Bronchial epithelial cell (primary cell): ENCODE results near the gene CELSR1. TPM values are rescaled to one million over a fixed set of nuclear protein-coding genes. Genes with fewer than 3 reads are reported as not detected.

ENCODE experiments used
- DNase-seq: peaks from one replicate; pipeline ENCODE4 v3.0.0-alpha.2; 2010; ENCODE audit warnings: low read depth
- FAIRE-seq: peaks from 2 replicates; lab custom pipeline; 2011; peaks lifted over from hg19 to GRCh38; lab: Jason Lieb, UNC
- H3K27me3 ChIP-seq: 2 replicates; pipeline ENCODE4 v1.5.1; 2011; ENCODE audit warnings: low read length; ENCODE audit not compliant: control insufficient read depth, insufficient read depth
- H3K36me3 ChIP-seq: 2 replicates; pipeline ENCODE4 v1.5.1; 2011; ENCODE audit warnings: low read length; ENCODE audit not compliant: control insufficient read depth, insufficient read depth
- H3K4me3 ChIP-seq: 2 replicates; pipeline ENCODE4 v1.5.1; 2011; ENCODE audit warnings: mild to moderate bottlenecking, low read depth, low read length, control low read depth
- total RNA-seq: library from RNA; depleted of rRNA; stranded (reverse); fragments of >200 nt; gene quantifications from 2 replicates; pipeline ENCODE4 v1.2.1, GENCODE V29; 2014
- TF ChIP-seq, protein P1 (sequence below): IDR thresholded peaks from 2 replicates; pipeline ENCODE4 v1.5.1; 2011; ENCODE audit warnings: mild to moderate bottlenecking, moderate library complexity, low read length, control low read depth, inconsistent platforms; ENCODE audit not compliant: insufficient read depth, severe bottlenecking

CELSR1 gene
- total RNA-seq, 1 donor from 2014 or later = 39.0 TPM

DNA sequence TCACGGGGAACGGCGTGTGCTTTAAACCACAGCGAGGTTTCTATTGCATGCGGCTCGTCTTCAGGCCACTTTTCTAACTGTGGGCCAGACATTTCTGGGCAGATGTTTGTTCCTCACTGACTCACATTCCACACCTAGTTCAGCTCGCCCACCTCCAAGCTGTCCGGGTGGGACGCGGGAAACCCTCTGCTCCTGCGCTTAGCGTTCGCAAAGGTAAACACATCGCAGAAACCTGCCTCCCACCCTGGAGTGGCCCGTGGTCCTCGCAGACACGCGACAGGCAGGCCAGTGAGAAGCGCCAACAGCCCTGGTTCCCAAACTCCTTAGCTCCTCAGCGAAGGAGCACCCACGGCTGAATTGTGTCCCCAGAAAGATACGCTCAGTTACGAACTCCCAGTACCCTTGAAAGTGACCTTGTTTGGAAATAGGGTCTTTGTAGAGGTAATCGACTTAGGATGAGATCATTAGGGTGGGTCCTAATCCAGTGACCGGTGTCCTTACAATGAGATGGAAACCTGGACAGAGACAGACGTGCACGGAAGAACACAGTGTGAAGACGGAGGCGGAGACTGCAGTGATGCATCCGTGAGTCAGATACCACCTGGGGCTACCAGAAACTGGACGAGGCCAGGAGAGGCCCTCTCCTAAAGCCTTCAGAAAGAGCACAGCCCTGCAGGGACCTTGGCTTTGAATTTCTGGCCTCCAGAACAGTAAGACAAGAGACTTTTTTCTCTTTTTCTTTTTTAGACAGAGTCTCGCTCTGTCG lies 82.7 kb downstream of the CELSR1 start:
- no peak overlapping the region for H3K4me3 ChIP-seq
- H3K27me3 ChIP-seq = no peaks in the 10 kb centered on the region
- peaks cover 18% of the 10 kb centered on the region for H3K36me3 ChIP-seq
- TF ChIP-seq, protein P1, sequence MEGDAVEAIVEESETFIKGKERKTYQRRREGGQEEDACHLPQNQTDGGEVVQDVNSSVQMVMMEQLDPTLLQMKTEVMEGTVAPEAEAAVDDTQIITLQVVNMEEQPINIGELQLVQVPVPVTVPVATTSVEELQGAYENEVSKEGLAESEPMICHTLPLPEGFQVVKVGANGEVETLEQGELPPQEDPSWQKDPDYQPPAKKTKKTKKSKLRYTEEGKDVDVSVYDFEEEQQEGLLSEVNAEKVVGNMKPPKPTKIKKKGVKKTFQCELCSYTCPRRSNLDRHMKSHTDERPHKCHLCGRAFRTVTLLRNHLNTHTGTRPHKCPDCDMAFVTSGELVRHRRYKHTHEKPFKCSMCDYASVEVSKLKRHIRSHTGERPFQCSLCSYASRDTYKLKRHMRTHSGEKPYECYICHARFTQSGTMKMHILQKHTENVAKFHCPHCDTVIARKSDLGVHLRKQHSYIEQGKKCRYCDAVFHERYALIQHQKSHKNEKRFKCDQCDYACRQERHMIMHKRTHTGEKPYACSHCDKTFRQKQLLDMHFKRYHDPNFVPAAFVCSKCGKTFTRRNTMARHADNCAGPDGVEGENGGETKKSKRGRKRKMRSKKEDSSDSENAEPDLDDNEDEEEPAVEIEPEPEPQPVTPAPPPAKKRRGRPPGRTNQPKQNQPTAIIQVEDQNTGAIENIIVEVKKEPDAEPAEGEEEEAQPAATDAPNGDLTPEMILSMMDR = no peak
- FAIRE-seq (peak; percentile 98), DNase-seq (peak; percentile 94)

- TF ChIP-seq, protein P1 = no peak
- FAIRE-seq = no peak
- no peaks in the 10 kb centered on the region for H3K27me3 ChIP-seq
- H3K4me3 ChIP-seq = no peak overlapping the region
- H3K36me3 ChIP-seq = peaks cover 13% of the 10 kb centered on the region
- DNase-seq = no peak
Measured at GRCh38 chr22:46453829-46454503, 83.5 kb downstream of the CELSR1 start.

GRCh38 chr22:46453006-46453828 lies 84.2 kb downstream of the CELSR1 start:
- FAIRE-seq (peak; percentile 55), DNase-seq (peak; percentile 83)
- H3K36me3 ChIP-seq = peaks cover 13% of the 10 kb centered on the region
- TF ChIP-seq, protein P1 = no peak
- no peak overlapping the region for H3K4me3 ChIP-seq
- H3K27me3 ChIP-seq = no peaks in the 10 kb centered on the region

DNA sequence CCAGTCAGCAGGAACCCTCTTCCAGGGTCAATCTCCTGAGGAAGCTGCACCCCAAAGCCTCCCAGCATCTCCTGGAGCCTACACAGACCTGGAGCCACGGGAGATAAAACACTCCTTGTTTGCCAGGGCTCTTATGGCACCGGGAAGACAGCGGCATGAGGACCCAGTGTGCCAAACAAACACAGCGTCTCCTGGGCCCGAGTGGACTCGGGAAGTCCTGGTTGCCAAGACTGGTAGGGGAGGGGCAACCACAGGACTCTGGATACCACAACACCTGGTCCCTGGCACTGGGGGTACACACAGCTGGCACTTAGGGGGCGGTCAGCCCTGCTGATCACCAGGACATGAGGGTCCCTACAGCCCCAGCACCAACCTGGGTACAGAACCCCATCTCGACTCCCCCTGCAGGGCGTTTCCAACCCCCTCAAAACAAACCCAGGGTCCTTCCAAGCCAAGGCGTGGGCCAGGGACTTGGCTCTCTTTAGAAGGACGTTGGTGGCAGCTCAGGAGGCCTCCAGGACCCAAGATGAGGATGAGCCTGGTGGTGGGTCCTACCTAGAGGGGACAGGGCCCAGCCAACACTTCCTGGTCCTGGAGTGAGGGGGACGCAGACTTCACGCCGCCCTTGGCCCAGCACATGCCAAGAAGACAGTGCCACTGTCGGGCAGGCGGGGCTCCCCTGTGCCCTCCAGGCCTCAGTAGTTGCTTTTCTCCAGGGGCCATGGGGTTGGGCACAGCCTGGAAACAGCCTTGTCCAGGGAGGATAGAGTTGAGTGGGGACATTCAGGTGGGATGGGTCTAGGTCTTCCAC lies 85.0 kb downstream of the CELSR1 start:
- no peak for FAIRE-seq
- TF ChIP-seq, protein P1 = no peak
- H3K27me3 ChIP-seq = no peaks in the 10 kb centered on the region
- no peak overlapping the region for H3K4me3 ChIP-seq
- no peak for DNase-seq
- peaks cover 8% of the 10 kb centered on the region for H3K36me3 ChIP-seq

GRCh38 chr22:46451741-46452140 lies 85.7 kb downstream of the CELSR1 start:
- Histone ChIP-seq H3K4me3 (no peak overlapping the region), H3K27me3 (no peaks in the 10 kb centered on the region), H3K36me3 (peaks cover 7% of the 10 kb centered on the region)
- FAIRE-seq = no peak
- TF ChIP-seq, protein P1 = no peak
- DNase-seq = peak; percentile 22
